ENCODE data around the gene CDKAL1. TPM values are rescaled to one million over a fixed set of nuclear protein-coding genes. Genes with fewer than 3 reads are reported as not detected.

Gene CDKAL1
- total and polyA plus RNA-seq, 10 donors: 4.8 to 26.9 (median 20.1) TPM

GRCh38 chr6:21116736-21117135, 582.5 kb downstream of the CDKAL1 start:
- TF ChIP-seq POLR2AphosphoS5 (IDR thresholded peaks at IDR 0.05): no peak
- no peak for TF ChIP-seq POLR2A (IDR thresholded peaks at IDR 0.05)
- no peak for TF ChIP-seq CTCF (IDR thresholded peaks at IDR 0.05 in 8 of 11, conservative IDR thresholded peaks at IDR 0.05 in 3 of 11)
- DNase-seq: no peak

GRCh38 chr6:21118216-21118780, 584.0 kb downstream of the CDKAL1 start:
- H3K27ac ChIP-seq: no peak overlapping the region
- TF ChIP-seq POLR2AphosphoS5 (IDR thresholded peaks at IDR 0.05): no peak
- TF ChIP-seq POLR2A (IDR thresholded peaks at IDR 0.05): no peak
- no peak for TF ChIP-seq CTCF (IDR thresholded peaks at IDR 0.05 in 8 of 11, conservative IDR thresholded peaks at IDR 0.05 in 3 of 11)
- no peak overlapping the region for H3K4me3 ChIP-seq
- 94 to 97% (median 96%) methylated on average over 5 of the region's 5 CpGs for WGBS, 5 donors
- DNase-seq: no peak
- no peaks in the 10 kb centered on the region for H3K36me3 ChIP-seq
- H3K27me3 ChIP-seq (replicated peaks in 1 of 7): no peaks in the 10 kb centered on the region
- intact Hi-C loops (cut with DNase I; ENCODE audit: low total_unique reads): no loop called here
- H3K9me3 ChIP-seq: no peaks in the 10 kb centered on the region
- H3K4me1 ChIP-seq: no peaks in the 10 kb centered on the region

More at GRCh38 chr6:21116736-21117135, 582.5 kb downstream of the CDKAL1 start:
- Histone ChIP-seq H3K27me3 (replicated peaks in 1 of 7) (no peaks in the 10 kb centered on the region), H3K4me1 (peaks cover 0 to 5% (median 0%) of the 10 kb centered on the region in 6 donors), H3K36me3 (no peaks in the 10 kb centered on the region), H3K27ac (no peak overlapping the region), H3K4me3 (no peak overlapping the region), H3K9me3 (no peaks in the 10 kb centered on the region)
- intact Hi-C loops (cut with DNase I; ENCODE audit: low total_unique reads): no loop called here
- WGBS, 5 donors: 57 to 75% (median 67%) methylated on average over 3 of the region's 3 CpGs

- Histone ChIP-seq H3K4me1 (no peaks in the 10 kb centered on the region), H3K27ac (no peak overlapping the region), H3K36me3 (no peaks in the 10 kb centered on the region), H3K27me3 (replicated peaks in 1 of 7) (no peaks in the 10 kb centered on the region), H3K9me3 (no peaks in the 10 kb centered on the region), H3K4me3 (no peak overlapping the region)
- TF ChIP-seq POLR2AphosphoS5 (IDR thresholded peaks at IDR 0.05) (no peak), POLR2A (IDR thresholded peaks at IDR 0.05) (no peak), CTCF (IDR thresholded peaks at IDR 0.05 in 8 of 11, conservative IDR thresholded peaks at IDR 0.05 in 3 of 11) (no peak)
- intact Hi-C loops (cut with DNase I; ENCODE audit: low total_unique reads): no loop called here
- no peak for DNase-seq
- WGBS, 5 donors: 63 to 66% (median 65%) methylated on average over 3 of the region's 3 CpGs
Observed at GRCh38 chr6:21121636-21122136, 587.4 kb downstream of the CDKAL1 start.

GRCh38 chr6:21123507-21124436, 589.5 kb downstream of the CDKAL1 start:
- intact Hi-C loops (cut with DNase I; ENCODE audit: low total_unique reads): no loop called here
- Histone ChIP-seq H3K27me3 (replicated peaks in 1 of 7) (no peaks in the 10 kb centered on the region), H3K27ac (no peak overlapping the region), H3K36me3 (no peaks in the 10 kb centered on the region), H3K9me3 (no peaks in the 10 kb centered on the region), H3K4me1 (no peaks in the 10 kb centered on the region), H3K4me3 (no peak overlapping the region)
- 88 to 94% (median 92%) methylated on average over 4 of the region's 4 CpGs for WGBS, 5 donors
- DNase-seq: no peak
- TF ChIP-seq POLR2A (IDR thresholded peaks at IDR 0.05): no peak
- TF ChIP-seq CTCF (IDR thresholded peaks at IDR 0.05 in 8 of 11, conservative IDR thresholded peaks at IDR 0.05 in 3 of 11): no peak
- no peak for TF ChIP-seq POLR2AphosphoS5 (IDR thresholded peaks at IDR 0.05)

All from spleen (tissue), 11 donors.